Measurements from ENCODE around the gene PRR3. TPM values are rescaled to one million over a fixed set of nuclear protein-coding genes. Genes with fewer than 3 reads are reported as not detected.
A peak's percentile ranks its signal among the peaks of the same experiment; 100 is the strongest.
"Not testable (repeated sequence)": the region's sequence is repeated elsewhere in the genome, so short reads cannot be mapped to it uniquely, and the experiment has no call there.

Gene PRR3
- total RNA-seq, 1 experiment from 2014 or later: 12.7 TPM

- in situ Hi-C loops (cut with HindIII; ENCODE audit: low pct_unique_long_range_greater_than_20kb, low sequenced_read_pairs): no loop called here
- DNase-seq (ENCODE audit: low read depth): no peak
Observed at GRCh38 chr6:30562470-30563425, 5.7 kb downstream of the PRR3 start.

DNA sequence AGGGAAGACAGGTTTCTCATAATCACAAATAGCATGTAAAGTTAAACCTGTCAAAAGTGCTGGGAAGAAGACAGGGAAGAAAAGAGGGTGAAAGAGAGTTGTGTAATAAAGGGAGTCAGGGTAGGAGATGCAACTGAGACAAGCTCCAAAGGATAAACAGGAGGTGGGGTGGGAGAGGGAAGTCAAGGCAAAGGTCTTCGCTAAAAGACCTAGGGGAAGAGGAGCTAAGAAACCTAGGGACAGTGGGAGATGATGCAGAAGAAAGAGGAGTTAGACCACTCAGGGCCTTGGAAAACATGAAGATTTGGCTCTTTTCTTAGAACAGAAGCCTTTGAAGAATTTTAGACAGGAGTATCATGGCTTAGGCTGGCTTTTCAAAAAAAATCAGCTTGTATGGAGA, 7.0 kb downstream of the PRR3 start:
- in situ Hi-C loops (cut with HindIII; ENCODE audit: low pct_unique_long_range_greater_than_20kb, low sequenced_read_pairs): no loop called here
- DNase-seq (ENCODE audit: low read depth): no peak

DNA sequence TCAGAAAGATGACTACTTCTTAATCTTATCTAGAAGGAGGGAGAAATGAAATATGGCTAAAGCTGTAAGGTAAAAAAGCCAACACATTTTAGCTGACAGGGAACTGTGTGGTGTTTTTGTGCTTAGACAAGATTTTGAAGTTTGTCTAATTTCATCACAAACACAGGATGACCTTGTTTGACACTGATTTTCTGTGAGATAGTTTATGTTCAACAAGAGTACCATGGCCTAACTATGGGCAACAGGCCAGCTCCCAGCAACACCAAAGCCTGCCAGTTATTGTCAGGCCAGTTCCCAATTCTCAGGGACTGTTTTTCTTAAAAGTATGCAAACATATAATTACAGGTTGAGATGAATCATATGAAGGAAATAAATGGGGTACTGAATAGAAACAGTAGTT, 8.7 kb downstream of the PRR3 start:
- in situ Hi-C loops (cut with HindIII; ENCODE audit: low pct_unique_long_range_greater_than_20kb, low sequenced_read_pairs): no loop called here
- no peak for DNase-seq (ENCODE audit: low read depth)

DNA sequence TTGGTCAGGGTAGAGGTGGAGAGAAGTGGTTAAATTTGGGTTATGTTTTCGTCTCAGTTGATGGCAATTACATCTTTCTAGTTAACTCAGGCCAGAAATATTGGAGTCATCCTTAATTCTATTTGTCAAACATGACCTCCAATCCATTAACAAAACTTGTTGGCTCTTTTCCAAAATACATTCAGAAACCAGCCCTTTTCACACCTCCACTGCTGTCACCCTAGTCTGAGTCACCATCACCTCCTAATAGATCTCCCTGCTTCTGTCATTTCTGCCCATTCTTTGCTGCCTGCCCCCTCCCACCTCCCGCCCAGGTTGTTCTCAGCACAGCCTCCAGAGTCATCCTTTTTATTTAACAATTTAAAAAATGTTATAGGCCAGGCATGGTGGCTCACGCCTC, 11.2 kb downstream of the PRR3 start:
- in situ Hi-C loops (cut with HindIII; ENCODE audit: low pct_unique_long_range_greater_than_20kb, low sequenced_read_pairs): no loop called here
- DNase-seq (ENCODE audit: low read depth): peak; percentile 30

DNA sequence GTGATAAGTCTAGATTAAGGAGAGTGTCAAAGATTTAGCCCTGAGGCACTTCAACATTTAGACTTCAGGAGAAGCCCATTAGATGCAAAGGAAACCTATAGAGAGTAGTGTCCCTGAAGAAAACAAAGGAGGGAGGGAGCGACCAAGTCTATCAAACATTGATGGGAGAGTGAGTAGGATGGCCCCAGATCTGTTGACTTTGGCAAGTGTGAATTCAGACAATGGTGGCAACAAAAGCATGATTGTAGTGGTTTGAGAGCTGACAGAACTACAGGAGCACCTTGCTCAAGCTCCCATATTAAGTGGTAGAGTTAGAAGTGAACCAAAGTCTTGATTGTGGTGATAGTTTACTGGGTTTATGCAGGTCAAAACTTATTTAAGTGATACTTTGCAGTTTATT, 13.2 kb downstream of the PRR3 start:
- DNase-seq (ENCODE audit: low read depth): no peak
- in situ Hi-C loops (cut with HindIII; ENCODE audit: low pct_unique_long_range_greater_than_20kb, low sequenced_read_pairs): no loop called here

DNA sequence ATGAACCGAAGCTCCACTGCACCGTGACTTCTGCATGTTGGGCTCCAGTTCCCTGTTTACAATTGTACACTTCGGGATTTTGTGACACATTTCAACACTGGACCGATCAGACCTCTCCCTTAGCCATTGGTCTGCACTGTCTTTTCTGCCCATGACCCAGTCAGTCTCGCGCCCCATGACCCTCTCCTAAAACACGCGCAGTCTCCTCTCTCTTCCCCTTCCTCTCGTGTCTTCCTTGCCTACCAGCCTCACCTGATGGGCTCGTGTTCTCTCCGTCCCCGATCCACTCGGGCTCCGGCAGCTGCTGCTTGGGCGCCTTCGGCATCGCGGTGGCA, 13.6 kb downstream of the PRR3 start:
- in situ Hi-C loops (cut with HindIII; ENCODE audit: low pct_unique_long_range_greater_than_20kb, low sequenced_read_pairs): no loop called here
- DNase-seq (ENCODE audit: low read depth): no peak

- DNase-seq (ENCODE audit: low read depth): peak; percentile 97
- in situ Hi-C loops (cut with HindIII; ENCODE audit: low pct_unique_long_range_greater_than_20kb, low sequenced_read_pairs): no loop called here
Observed at GRCh38 chr6:30571075-30571761, 14.1 kb downstream of the PRR3 start, which contains the start of gene ABCF1. Gene ABCF1 (plus strand): TSS chr6:30571442. CDS start chr6:30571488, 46 bp downstream.

DNA sequence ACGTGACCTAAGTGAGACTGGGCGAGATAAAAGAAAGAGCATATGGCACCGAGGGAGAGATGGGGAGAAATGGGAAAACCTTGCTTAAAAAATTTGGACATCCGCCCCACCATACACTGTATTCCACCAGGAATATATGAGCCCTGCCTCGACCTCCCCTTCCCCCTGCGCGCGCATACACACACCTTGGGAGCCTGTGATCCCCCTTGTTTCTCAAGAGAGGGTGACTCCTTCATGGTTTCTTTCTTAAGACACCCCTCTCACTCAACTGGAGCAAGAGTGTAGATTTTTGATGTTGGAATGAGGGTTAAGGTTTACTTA, 14.6 kb downstream of the PRR3 start:
- in situ Hi-C loops (cut with HindIII; ENCODE audit: low pct_unique_long_range_greater_than_20kb, low sequenced_read_pairs): no loop called here
- DNase-seq (ENCODE audit: low read depth): no peak

- in situ Hi-C loops (cut with HindIII; ENCODE audit: low pct_unique_long_range_greater_than_20kb, low sequenced_read_pairs): no loop called here
- DNase-seq (ENCODE audit: low read depth): no peak
Observed at GRCh38 chr6:30572148-30572547, 15.1 kb downstream of the PRR3 start.

DNA sequence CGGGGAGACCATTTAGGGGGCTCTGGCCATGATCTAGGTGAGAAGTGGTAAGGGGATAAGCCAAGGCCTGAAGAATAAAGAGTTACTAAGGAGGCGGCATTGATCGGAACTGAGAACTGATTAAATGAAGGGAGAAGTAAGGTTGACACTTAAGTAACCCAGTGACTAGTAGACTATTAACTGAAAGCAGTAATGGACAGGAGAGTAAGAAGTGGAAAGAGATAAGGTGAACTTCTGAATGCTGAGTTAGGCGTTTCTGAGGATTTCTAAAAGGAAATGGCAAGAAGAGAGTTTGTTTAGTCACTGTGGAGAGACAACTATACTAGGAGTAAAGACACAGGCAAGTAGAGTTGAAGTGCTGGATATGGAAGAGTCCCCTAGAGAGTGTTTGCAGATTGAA, 16.0 kb downstream of the PRR3 start:
- no peak for DNase-seq (ENCODE audit: low read depth)
- in situ Hi-C loops (cut with HindIII; ENCODE audit: low pct_unique_long_range_greater_than_20kb, low sequenced_read_pairs): no loop called here

DNA sequence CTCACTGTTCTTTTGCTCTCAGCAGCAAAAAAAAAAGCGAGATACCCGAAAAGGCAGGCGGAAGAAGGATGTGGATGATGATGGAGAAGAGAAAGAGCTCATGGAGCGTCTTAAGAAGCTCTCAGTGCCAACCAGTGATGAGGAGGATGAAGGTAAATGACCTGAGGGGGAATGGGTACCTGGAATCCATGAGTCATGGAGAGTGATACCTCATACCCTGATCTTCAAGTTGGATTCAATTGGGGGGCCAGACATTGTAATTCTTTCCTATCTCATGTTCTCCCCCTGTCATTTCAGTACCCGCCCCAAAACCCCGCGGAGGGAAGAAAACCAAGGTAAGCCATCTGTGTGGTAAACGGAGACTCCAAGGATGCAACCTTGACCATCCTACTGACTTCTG, 21.0 kb downstream of the PRR3 start:
- no peak for DNase-seq (ENCODE audit: low read depth)
- in situ Hi-C loops (cut with HindIII; ENCODE audit: low pct_unique_long_range_greater_than_20kb, low sequenced_read_pairs): no loop called here

- in situ Hi-C loops (cut with HindIII; ENCODE audit: low pct_unique_long_range_greater_than_20kb, low sequenced_read_pairs): no loop called here
- DNase-seq (ENCODE audit: low read depth): no peak
Observed at GRCh38 chr6:30583921-30584320, 26.8 kb downstream of the PRR3 start.

GRCh38 chr6:30589754-30590358, 32.8 kb downstream of the PRR3 start:
- in situ Hi-C loops (cut with HindIII; ENCODE audit: low pct_unique_long_range_greater_than_20kb, low sequenced_read_pairs): no loop called here
- no peak for DNase-seq (ENCODE audit: low read depth)

DNA sequence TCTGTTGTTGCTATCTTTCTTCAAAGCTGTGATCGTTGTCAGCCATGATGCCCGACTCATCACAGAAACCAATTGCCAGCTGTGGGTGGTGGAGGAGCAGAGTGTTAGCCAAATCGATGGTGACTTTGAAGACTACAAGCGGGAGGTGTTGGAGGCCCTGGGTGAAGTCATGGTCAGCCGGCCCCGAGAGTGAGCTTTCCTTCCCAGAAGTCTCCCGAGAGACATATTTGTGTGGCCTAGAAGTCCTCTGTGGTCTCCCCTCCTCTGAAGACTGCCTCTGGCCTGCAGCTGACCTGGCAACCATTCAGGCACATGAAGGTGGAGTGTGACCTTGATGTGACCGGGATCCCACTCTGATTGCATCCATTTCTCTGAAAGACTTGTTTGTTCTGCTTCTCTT, 33.4 kb downstream of the PRR3 start:
- in situ Hi-C loops (cut with HindIII; ENCODE audit: low pct_unique_long_range_greater_than_20kb, low sequenced_read_pairs): no loop called here

DNA sequence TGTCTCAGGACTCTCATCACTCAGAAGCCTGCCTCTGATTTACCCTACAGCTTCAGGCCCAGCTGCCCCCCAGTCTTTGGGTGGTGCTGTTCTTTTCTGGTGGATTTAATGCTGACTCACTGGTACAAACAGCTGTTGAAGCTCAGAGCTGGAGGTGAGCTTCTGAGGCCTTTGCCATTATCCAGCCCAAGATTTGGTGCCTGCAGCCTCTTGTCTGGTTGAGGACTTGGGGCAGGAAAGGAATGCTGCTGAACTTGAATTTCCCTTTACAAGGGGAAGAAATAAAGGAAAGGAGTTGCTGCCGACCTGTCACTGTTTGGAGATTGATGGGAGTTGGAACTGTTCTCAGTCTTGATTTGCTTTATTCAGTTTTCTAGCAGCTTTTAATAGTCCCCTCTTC, 33.9 kb downstream of the PRR3 start:
- DNase-seq (ENCODE audit: low read depth): peak; percentile 23
- in situ Hi-C loops (cut with HindIII; ENCODE audit: low pct_unique_long_range_greater_than_20kb, low sequenced_read_pairs): no loop called here

More for the DNA sequence above, 33.4 kb downstream of the PRR3 start:
- DNase-seq (ENCODE audit: low read depth): no peak

GRCh38 chr6:30592287-30592686, 35.2 kb downstream of the PRR3 start:
- no peak for DNase-seq (ENCODE audit: low read depth)
- in situ Hi-C loops (cut with HindIII; ENCODE audit: low pct_unique_long_range_greater_than_20kb, low sequenced_read_pairs): no loop called here

DNA sequence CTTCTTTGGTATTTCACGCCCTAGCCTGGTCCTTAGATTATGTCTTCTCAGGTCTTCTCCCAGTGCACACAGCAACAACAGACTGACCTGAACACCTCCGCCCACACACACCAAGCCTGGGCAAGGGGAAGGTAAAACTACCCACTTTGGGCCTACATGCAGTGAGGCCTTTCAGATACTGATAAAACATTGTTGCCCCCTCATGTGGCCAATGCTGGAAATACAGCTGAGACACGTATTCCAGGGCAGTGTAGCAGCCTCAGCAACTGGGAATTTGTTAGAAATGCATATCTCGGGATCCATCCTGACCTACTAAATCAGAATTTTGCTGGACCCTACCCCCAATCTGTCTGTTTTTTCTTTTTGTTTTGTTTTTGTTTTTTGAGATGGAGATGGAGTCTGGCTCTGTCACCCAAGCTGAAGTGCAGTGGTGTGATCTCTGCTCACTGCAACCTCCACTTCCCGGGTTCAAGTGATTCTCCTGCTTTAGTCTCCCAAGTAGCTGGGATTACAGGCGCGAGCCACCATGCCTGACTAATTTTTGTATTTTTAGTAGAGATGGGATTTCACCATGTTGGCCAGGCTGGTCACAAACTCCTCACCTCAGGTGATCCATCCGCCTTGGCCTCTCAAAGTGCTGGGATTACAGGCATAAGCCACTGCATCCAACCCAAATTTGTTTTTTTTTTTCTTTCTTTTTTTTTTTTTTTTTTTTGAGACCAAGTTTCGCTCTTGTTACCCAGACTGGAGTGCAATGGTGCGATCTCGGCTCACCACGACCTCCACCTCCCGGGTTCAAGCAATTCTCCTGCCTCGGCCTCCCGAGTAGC, 40.4 kb downstream of the PRR3 start:
- in situ Hi-C loops (cut with HindIII; ENCODE audit: low pct_unique_long_range_greater_than_20kb, low sequenced_read_pairs): not testable (repeated sequence)

DNA sequence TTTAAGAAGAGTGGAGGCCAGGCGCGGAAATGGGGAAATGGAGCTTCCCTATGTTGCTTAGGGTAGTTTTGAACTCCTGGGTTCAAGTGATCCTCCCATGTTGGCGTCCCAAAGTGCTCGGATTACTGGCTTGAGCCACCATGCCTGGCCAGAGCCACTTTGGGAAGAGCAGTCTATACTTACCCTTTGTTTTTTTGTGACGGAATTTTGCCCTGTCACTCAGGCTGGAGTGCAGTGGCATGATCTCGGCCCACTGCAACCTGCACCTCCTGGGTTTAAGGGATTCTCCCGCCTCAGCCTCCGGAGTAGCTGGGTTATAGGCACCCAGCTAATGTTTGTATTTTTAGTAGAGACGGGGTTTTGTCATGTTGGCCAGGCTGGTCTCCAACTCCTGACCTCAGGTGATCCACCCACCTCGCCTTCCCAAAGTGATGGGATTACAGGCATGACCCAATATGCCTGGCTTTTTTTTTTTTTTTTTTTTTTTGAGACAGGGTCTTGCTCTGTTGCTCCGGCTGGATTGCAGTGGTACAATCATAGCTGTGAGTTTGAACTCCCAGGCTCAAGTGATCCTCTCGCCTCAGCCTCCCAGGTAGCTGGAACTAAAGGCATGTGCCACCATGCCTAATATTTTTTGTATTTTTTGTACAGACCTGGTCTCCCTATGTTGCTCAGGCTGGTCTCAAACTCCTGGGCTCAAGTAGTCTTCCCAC, 42.0 kb downstream of the PRR3 start:
- no peak for DNase-seq (ENCODE audit: low read depth)
- in situ Hi-C loops (cut with HindIII; ENCODE audit: low pct_unique_long_range_greater_than_20kb, low sequenced_read_pairs): no loop called here

More for the DNA sequence above, 40.4 kb downstream of the PRR3 start:
- peak; percentile 54 for DNase-seq (ENCODE audit: low read depth)

Data from Caki2 (cell line).